HepG2 (cell line): Measurements from ENCODE around the gene MARK4.

Experiments used
- HDAC6 ChIP-seq: fragments of 200-600 bp; sonication (generic); IDR thresholded peaks from 2 replicates; pipeline ENCODE4 v1.7.0; 2017; ENCODE audit warnings: mild to moderate bottlenecking, antibody characterized with exemption, low read length, low read depth
- SP1 ChIP-seq, 2 experiments: fragments of 450-650 bp in 1 of 2; sonication (generic) in 1 of 2; formaldehyde crosslinking in 1 of 2; IDR thresholded peaks; 2 replicates each; pipeline versions ENCODE4 v1.4.0 to v1.6.1; 2016 to 2020; ENCODE audit warnings: missing genetic modification reagents in 1 of 2
- ZBTB7A ChIP-seq: sonication (generic); formaldehyde crosslinking; IDR thresholded peaks from 2 replicates; pipeline ENCODE4 v1.8.0; 2022; ENCODE audit warnings: mild to moderate bottlenecking, missing genetic modification reagents

GRCh38 chr19:45247136-45247535 is 3.9 kb upstream of the MARK4 start:
- TF ChIP-seq SP1 (IDR thresholded peaks at IDR 0.05) (no peak), SP1 (CRISPR knock-in tag; IDR thresholded peaks at IDR 0.05) (no peak), ZBTB7A (CRISPR knock-in tag) (no peak), HDAC6 (no peak)
